Keratinocyte (primary cell): Measurements from ENCODE around the gene DUSP10. TPM values are rescaled to one million over a fixed set of nuclear protein-coding genes. Genes with fewer than 3 reads are reported as not detected.

Experiments used
- DNase-seq: peaks from one replicate; pipeline ENCODE4 v3.0.0-alpha.2; 2011; ENCODE audit warnings: low read depth, missing footprints, low spot score
- FAIRE-seq: peaks from 2 replicates; lab custom pipeline; 2011; peaks lifted over from hg19 to GRCh38; lab: Jason Lieb, UNC
- H2AFZ ChIP-seq: 2 replicates; pipeline ENCODE4 v1.6.0; 2012; ENCODE audit warnings: low read length, control low read depth, inconsistent platforms; ENCODE audit not compliant: control insufficient read depth
- H3K27ac ChIP-seq: 2 replicates; pipeline ENCODE4 v1.5.1; 2011; ENCODE audit warnings: low read length; ENCODE audit not compliant: control insufficient read depth, insufficient read depth
- H3K27me3 ChIP-seq: 3 replicates; pipeline ENCODE4 v1.6.0; 2011; ENCODE audit warnings: low read length; ENCODE audit not compliant: control insufficient read depth, insufficient read depth; ENCODE audit errors: extremely low read depth
- H3K36me3 ChIP-seq, 2 experiments: 2 replicates in 1 of 2; 3 replicates in 1 of 2; pipeline ENCODE4 v1.5.1; 2011; ENCODE audit warnings: low read length in 2 of 2, mild to moderate bottlenecking in 1 of 2; ENCODE audit not compliant: control insufficient read depth in 2 of 2, insufficient read depth in 2 of 2; ENCODE audit errors: extremely low read depth in 1 of 2
- H3K4me1 ChIP-seq: 3 replicates; pipeline ENCODE4 v1.5.1; 2011; ENCODE audit warnings: low read length; ENCODE audit not compliant: control insufficient read depth, insufficient read depth; ENCODE audit errors: extremely low read depth
- H3K4me2 ChIP-seq: 3 replicates; pipeline ENCODE4 v1.6.0; 2011; ENCODE audit warnings: low read depth, low read length; ENCODE audit not compliant: control insufficient read depth, insufficient read depth; ENCODE audit errors: extremely low read depth
- H3K4me3 ChIP-seq, 3 experiments: fragments of 200-600 bp in 1 of 3; sonication (generic) in 1 of 3; 2 replicates in 2 of 3; 3 replicates in 1 of 3; pipeline ENCODE4 v1.5.1; 2011 to 2016; ENCODE audit warnings: low read length in 3 of 3, mild to moderate bottlenecking in 3 of 3, control low read depth in 2 of 3, inconsistent platforms in 1 of 3, low read depth in 1 of 3, mixed read lengths in 1 of 3, mixed run types in 1 of 3, moderate library complexity in 1 of 3; ENCODE audit not compliant: control insufficient read depth in 2 of 3, insufficient read depth in 2 of 3; ENCODE audit errors: extremely low read depth in 1 of 3
- H3K79me2 ChIP-seq: 2 replicates; pipeline ENCODE4 v1.6.0; 2012; ENCODE audit warnings: low read length; ENCODE audit not compliant: control insufficient read depth, insufficient read depth
- H3K9ac ChIP-seq: 3 replicates; pipeline ENCODE4 v1.6.0; 2011; ENCODE audit warnings: low read length; ENCODE audit not compliant: control insufficient read depth, insufficient read depth; ENCODE audit errors: extremely low read depth
- H3K9me1 ChIP-seq: 3 replicates; pipeline ENCODE4 v1.6.0; 2011; ENCODE audit warnings: low read length; ENCODE audit not compliant: control insufficient read depth, insufficient read depth; ENCODE audit errors: extremely low read depth
- H3K9me3 ChIP-seq: 2 replicates; pipeline ENCODE4 v1.5.1; 2012; ENCODE audit warnings: low read depth, low read length; ENCODE audit not compliant: control insufficient read depth
- H4K20me1 ChIP-seq: 3 replicates; pipeline ENCODE4 v1.6.0; 2011; ENCODE audit warnings: low read length; ENCODE audit not compliant: control insufficient read depth, insufficient read depth; ENCODE audit errors: extremely low read depth
- CTCF ChIP-seq, 3 experiments: IDR thresholded peaks in 1 of 3; conservative IDR thresholded peaks in 1 of 3; optimal IDR thresholded peaks in 1 of 3; 2 replicates in 2 of 3; 3 replicates in 1 of 3; pipeline versions ENCODE3 to v1.5.1; 2011; ENCODE audit warnings: low read length in 3 of 3, mild to moderate bottlenecking in 3 of 3, moderate library complexity in 2 of 3, control low read depth in 1 of 3, inconsistent platforms in 1 of 3; ENCODE audit not compliant: insufficient read depth in 2 of 3; ENCODE audit errors: extremely low read depth in 1 of 3
- EZH2 ChIP-seq: IDR thresholded peaks from one replicate; pipeline ENCODE4 v1.6.1; 2012; ENCODE audit warnings: inconsistent platforms, mild to moderate bottlenecking, low read length, moderate library complexity
- dilution Hi-C: fragments of 300-500 bp; cut with MboI; formaldehyde crosslinking; loops from one replicate; pipeline ENCODE4 v1.7.0; 2020; ENCODE audit warnings: low sequenced_read_pairs; ENCODE audit not compliant: extremely low pct_ligation_motif_present
- polyA plus RNA-seq, 5 experiments: library from polyadenylated mRNA; depleted of rRNA in 3 of 5; stranded (reverse) in 3 of 5; stranded (forward) in 1 of 5; unstranded in 1 of 5; fragments of >200 nt; gene quantifications; 1 replicate in 1 of 5; 2 replicates in 3 of 5; 3 replicates in 1 of 5; pipeline versions ENCODE4 v1.2.1 to v1.2.3, GENCODE V29; 2011 to 2012; ENCODE audit warnings: missing spikeins in 2 of 5, low read depth in 1 of 5, low replicate concordance in 1 of 5

The DUSP10 gene
- polyA plus RNA-seq, 1 donor (not counting 4 experiments of a cell fraction or from before 2014, with no cell fraction given): 15.1 TPM

- TF ChIP-seq EZH2 (no peak), CTCF (optimal IDR thresholded peaks at IDR 0.05 in 1 of 3, IDR thresholded peaks at IDR 0.05 in 1 of 3, conservative IDR thresholded peaks at IDR 0.05 in 1 of 3; ENCODE audit: extremely low read depth in 1 of 3, insufficient read depth in 2 of 3, low read length in 3 of 3) (no peak)
- no peak overlapping the region for H2AFZ ChIP-seq
- no peaks in the 10 kb centered on the region for H3K36me3 ChIP-seq
- H3K4me1 ChIP-seq: peaks cover 11% of the 10 kb centered on the region
- dilution Hi-C loops: no loop called here
- H3K9me1 ChIP-seq: no peaks in the 10 kb centered on the region
- H3K79me2 ChIP-seq: no peaks in the 10 kb centered on the region
- H3K9me3 ChIP-seq: no peaks in the 10 kb centered on the region
- no peaks in the 10 kb centered on the region for H4K20me1 ChIP-seq
- no peak overlapping the region for H3K4me2 ChIP-seq
- H3K9ac ChIP-seq: no peak overlapping the region
- FAIRE-seq (no peak), DNase-seq (no peak)
- no peak overlapping the region for H3K27ac ChIP-seq
- H3K4me3 ChIP-seq: no peak overlapping the region
- H3K27me3 ChIP-seq: no peaks in the 10 kb centered on the region
These were observed 11.9 kb upstream of the DUSP10 start for GRCh38 chr1:221753828-221754188.

- Histone ChIP-seq H3K27ac (no peak overlapping the region), H3K4me2 (no peak overlapping the region), H2AFZ (no peak overlapping the region), H3K4me1 (no peaks in the 10 kb centered on the region), H3K9ac (no peak overlapping the region), H4K20me1 (no peaks in the 10 kb centered on the region), H3K4me3 (no peak overlapping the region), H3K9me3 (no peaks in the 10 kb centered on the region), H3K9me1 (no peaks in the 10 kb centered on the region), H3K27me3 (no peaks in the 10 kb centered on the region), H3K79me2 (no peaks in the 10 kb centered on the region), H3K36me3 (no peaks in the 10 kb centered on the region)
- no peak for TF ChIP-seq CTCF (optimal IDR thresholded peaks at IDR 0.05 in 1 of 3, IDR thresholded peaks at IDR 0.05 in 1 of 3, conservative IDR thresholded peaks at IDR 0.05 in 1 of 3; ENCODE audit: extremely low read depth in 1 of 3, insufficient read depth in 2 of 3, low read length in 3 of 3)
- no peak for TF ChIP-seq EZH2
- FAIRE-seq (peak; percentile 32), DNase-seq (no peak)
- dilution Hi-C loops: no loop called here
These were observed 9.5 kb upstream of the DUSP10 start for GRCh38 chr1:221751226-221751887.
